ENCODE results near the gene FAM174B. TPM values are rescaled to one million over a fixed set of nuclear protein-coding genes. Genes with fewer than 3 reads are reported as not detected.

Gene FAM174B
- total RNA-seq, 1 donor from 2014 or later, result 9.6 TPM

GRCh38 chr15:92672102-92672501 lies 16.5 kb upstream of the FAM174B start:
- H3K4me3 ChIP-seq (ENCODE audit: low read depth, low read length), result no peak overlapping the region
- DNase-seq (ENCODE audit: low read depth), result no peak
- no peak for TF ChIP-seq CTCF (conservative IDR thresholded peaks at IDR 0.05; ENCODE audit: low read depth, low read length)

- no peak for TF ChIP-seq CTCF (conservative IDR thresholded peaks at IDR 0.05; ENCODE audit: low read depth, low read length)
- H3K4me3 ChIP-seq (ENCODE audit: low read depth, low read length), result no peak overlapping the region
- no peak for DNase-seq (ENCODE audit: low read depth)
These were observed 15.8 kb upstream of the FAM174B start for GRCh38 chr15:92671406-92671805.

GRCh38 chr15:92670621-92671020 lies 15.0 kb upstream of the FAM174B start:
- H3K4me3 ChIP-seq (ENCODE audit: low read depth, low read length), result no peak overlapping the region
- DNase-seq (ENCODE audit: low read depth), result no peak
- no peak for TF ChIP-seq CTCF (conservative IDR thresholded peaks at IDR 0.05; ENCODE audit: low read depth, low read length)

GRCh38 chr15:92669432-92669831 lies 13.9 kb upstream of the FAM174B start:
- H3K4me3 ChIP-seq (ENCODE audit: low read depth, low read length), result no peak overlapping the region
- TF ChIP-seq CTCF (conservative IDR thresholded peaks at IDR 0.05; ENCODE audit: low read depth, low read length), result no peak
- no peak for DNase-seq (ENCODE audit: low read depth)

- H3K4me3 ChIP-seq (ENCODE audit: low read depth, low read length), result no peak overlapping the region
These were observed 13.0 kb upstream of the FAM174B start for GRCh38 chr15:92668620-92669019.

GRCh38 chr15:92667970-92668485 lies 12.5 kb upstream of the FAM174B start:
- no peak overlapping the region for H3K4me3 ChIP-seq (ENCODE audit: low read depth, low read length)
- no peak for TF ChIP-seq CTCF (conservative IDR thresholded peaks at IDR 0.05; ENCODE audit: low read depth, low read length)
- DNase-seq (ENCODE audit: low read depth), result no peak

More at GRCh38 chr15:92668620-92669019, 13.0 kb upstream of the FAM174B start:
- TF ChIP-seq CTCF (conservative IDR thresholded peaks at IDR 0.05; ENCODE audit: low read depth, low read length), result no peak
- no peak for DNase-seq (ENCODE audit: low read depth)

- TF ChIP-seq CTCF (conservative IDR thresholded peaks at IDR 0.05; ENCODE audit: low read depth, low read length), result no peak
- no peak overlapping the region for H3K4me3 ChIP-seq (ENCODE audit: low read depth, low read length)
- DNase-seq (ENCODE audit: low read depth), result no peak
These were observed 11.8 kb upstream of the FAM174B start for GRCh38 chr15:92667287-92667904.

Data from epithelial cell of proximal tubule (primary cell).